Measurements from ENCODE around the gene IVD.

Gene IVD

DNA sequence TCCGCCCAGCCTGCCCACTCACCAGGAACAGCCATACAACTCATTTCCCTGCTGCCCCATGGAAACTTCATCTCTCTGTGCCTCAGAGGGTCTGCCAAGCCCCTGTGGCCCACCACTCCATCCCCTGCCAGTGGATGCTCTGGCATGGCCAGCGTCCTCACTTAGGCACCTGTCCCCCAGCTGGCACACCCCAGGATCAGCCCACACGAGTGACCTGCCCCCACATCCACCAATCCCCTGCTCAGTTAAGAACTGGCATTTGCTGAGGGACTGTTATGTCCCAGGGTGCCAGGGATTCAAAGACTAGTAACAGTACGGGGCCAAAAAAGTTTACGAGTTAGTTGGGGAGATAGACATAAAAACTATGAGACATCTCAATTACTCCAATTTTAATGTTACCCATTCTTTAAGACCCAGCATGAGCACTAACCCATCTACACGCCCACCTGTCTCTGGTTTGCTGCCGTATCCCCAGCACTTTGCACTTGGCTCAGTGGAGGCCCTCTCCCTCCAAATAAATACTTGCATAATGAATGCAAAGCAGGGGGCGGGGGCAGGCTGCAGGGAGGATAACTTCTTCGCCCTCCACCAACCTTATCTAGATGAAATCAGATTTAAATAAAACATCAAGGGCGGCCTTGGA, 23.6 kb downstream of the IVD start:
- TF ChIP-seq, protein P1, sequence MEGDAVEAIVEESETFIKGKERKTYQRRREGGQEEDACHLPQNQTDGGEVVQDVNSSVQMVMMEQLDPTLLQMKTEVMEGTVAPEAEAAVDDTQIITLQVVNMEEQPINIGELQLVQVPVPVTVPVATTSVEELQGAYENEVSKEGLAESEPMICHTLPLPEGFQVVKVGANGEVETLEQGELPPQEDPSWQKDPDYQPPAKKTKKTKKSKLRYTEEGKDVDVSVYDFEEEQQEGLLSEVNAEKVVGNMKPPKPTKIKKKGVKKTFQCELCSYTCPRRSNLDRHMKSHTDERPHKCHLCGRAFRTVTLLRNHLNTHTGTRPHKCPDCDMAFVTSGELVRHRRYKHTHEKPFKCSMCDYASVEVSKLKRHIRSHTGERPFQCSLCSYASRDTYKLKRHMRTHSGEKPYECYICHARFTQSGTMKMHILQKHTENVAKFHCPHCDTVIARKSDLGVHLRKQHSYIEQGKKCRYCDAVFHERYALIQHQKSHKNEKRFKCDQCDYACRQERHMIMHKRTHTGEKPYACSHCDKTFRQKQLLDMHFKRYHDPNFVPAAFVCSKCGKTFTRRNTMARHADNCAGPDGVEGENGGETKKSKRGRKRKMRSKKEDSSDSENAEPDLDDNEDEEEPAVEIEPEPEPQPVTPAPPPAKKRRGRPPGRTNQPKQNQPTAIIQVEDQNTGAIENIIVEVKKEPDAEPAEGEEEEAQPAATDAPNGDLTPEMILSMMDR (IDR thresholded peaks at IDR 0.05), result no peak

DNA sequence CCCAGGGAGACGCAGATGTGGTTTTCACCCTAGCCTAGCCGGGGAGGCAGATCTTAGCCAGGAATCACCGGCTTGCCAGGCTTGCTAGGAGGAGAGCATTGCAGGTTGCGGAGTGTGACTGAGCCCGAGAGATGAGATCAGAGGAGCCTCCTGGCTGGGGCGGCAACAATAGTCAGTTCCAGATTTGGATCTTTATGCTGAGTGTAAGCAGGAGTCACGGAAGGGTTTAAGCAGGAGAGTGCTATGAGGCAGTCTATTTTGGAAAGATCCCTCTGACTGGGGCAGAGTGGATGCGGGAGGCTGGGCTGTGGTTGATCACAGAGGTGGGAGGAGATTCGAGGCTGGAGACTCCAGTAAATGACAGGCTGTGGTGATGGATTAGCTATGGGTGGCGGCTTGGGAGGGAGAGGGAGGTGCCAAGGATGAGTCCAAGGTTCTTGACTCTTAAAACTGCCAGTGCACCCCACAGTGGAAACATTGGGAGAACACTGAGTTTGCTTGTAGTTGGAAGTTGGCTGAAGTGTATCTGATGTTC, 24.7 kb downstream of the IVD start:
- TF ChIP-seq, protein P1 (IDR thresholded peaks at IDR 0.05), result no peak

DNA sequence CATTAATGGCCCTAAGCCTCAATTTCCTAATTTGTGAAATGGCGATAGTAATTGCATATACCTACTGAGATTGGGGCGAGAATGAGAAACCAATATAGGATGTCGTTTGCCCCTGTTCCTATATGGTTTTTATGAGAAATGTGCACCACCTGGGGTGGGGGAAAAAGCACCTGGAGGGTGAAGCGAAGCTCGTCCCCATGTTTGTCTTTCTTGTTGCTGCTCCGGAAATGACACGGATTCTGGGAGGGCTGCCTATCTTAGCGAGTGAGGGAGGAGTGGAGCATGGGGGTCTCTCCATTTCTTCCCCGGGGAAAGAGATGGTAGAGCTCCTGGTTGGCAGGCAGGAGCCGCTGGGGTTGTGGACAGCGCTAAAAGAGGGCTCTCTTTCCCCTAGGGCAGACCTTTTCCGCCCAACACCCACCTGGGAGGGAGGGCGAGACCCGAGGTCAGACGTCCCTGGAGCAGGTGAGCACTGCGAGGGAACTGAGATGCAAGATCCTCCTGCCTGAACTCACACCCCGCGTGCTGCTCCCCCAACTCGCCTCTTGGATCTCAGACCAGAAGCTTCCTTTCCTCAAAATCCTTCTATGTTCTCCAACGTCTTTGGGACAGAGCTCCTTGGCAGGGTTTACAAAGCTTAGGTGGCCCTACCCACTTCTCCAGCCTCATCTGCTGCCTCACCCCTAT, 29.6 kb downstream of the IVD start:
- TF ChIP-seq, protein P1 (IDR thresholded peaks at IDR 0.05), result no peak

DNA sequence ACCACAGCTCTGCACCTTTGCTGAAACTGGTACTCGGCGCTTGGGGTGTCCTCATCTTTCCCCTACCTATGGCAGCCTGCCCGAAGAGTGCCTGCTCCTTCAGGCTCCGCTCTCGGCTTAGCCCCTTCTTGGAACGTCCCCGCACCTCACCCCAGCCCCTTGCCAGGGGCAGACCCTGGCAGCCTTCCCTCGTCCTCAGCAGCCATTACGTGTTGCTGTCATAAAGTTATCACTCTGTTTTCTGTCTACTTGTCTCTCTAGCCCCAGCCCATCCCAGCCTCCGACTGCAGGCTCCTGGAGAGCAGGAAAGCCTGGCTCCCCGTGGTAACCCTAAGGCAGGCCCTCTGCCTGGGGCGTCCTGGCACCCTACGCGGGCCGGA, 30.1 kb downstream of the IVD start:
- TF ChIP-seq, protein P1 (IDR thresholded peaks at IDR 0.05), result no peak

- TF ChIP-seq, protein P1 (IDR thresholded peaks at IDR 0.05), result no peak
These were observed 30.7 kb downstream of the IVD start for GRCh38 chr15:40436116-40436891.

- TF ChIP-seq, protein P1 (IDR thresholded peaks at IDR 0.05), result no peak
These were observed 31.5 kb downstream of the IVD start for GRCh38 chr15:40436892-40437751.
